Esophagus squamous epithelium (tissue), 5 donors: Measurements from ENCODE around the gene SPTSSA. TPM values are rescaled to one million over a fixed set of nuclear protein-coding genes. Genes with fewer than 3 reads are reported as not detected.

Experiments
- DNase-seq: peaks from one replicate; lab custom pipeline; 2025; lab: John Stamatoyannopoulos, UW
- H3K27ac ChIP-seq, 4 donors: fragments of 200-600 bp; sonication (generic); one replicate each; pipeline ENCODE4 v1.5.1; 2016 to 2019; ENCODE audit warnings: mild to moderate bottlenecking in 1 of 4
- H3K27me3 ChIP-seq, 4 donors: fragments of 200-600 bp; sonication (generic); 1 replicate in 3 of 4; 2 replicates in 1 of 4; pipeline versions ENCODE4 v1.5.1 to v1.6.0; 2017 to 2021; ENCODE audit warnings: antibody characterized with exemption in 1 of 4
- H3K36me3 ChIP-seq, 3 donors: fragments of 200-600 bp; sonication (generic); one replicate each; pipeline ENCODE4 v1.5.1; 2016 to 2019
- H3K4me1 ChIP-seq, 3 donors: fragments of 200-600 bp; sonication (generic); one replicate each; pipeline ENCODE4 v1.5.1; 2017 to 2019
- H3K4me3 ChIP-seq, 4 donors: fragments of 200-600 bp; sonication (generic); 1 replicate in 3 of 4; 2 replicates in 1 of 4; pipeline ENCODE4 v1.5.1; 2016 to 2019; ENCODE audit warnings: mild to moderate bottlenecking in 2 of 4, moderate library complexity in 1 of 4
- H3K9me3 ChIP-seq, 3 donors: fragments of 200-600 bp; sonication (generic); one replicate each; pipeline ENCODE4 v1.5.1; 2016 to 2019
- POLR2A ChIP-seq, 4 donors: fragments of 450-650 bp; IDR thresholded peaks; one replicate each; pipeline ENCODE4 v1.6.1; 2017; ENCODE audit warnings: antibody characterized with exemption in 4 of 4, mild to moderate bottlenecking in 4 of 4, moderate library complexity in 3 of 4
- WGBS, 2 donors: methylation state at CpG; one replicate each; pipeline ENCODE4 v1.1.5; 2018; 5-methylcytosine and 5-hydroxymethylcytosine counted together
- intact Hi-C: fragments of 100-400 bp; cut with DNase I; formaldehyde crosslinking; loops from one replicate; pipeline ENCODE4 v1.15.0; 2022
- total RNA-seq, 4 donors: library from RNA; depleted of rRNA; stranded (reverse); fragments of >200 nt; gene quantifications; one replicate each; pipeline ENCODE4 v1.1.0, GENCODE V29; 2016
- TF ChIP-seq, protein P1 (sequence below), 6 experiments: fragments of 450-650 bp in 4 of 6; fragments of 200-600 bp in 2 of 6; sonication (generic) in 2 of 6; IDR thresholded peaks; one replicate each; pipeline ENCODE4 v1.5.1; 2016 to 2019; ENCODE audit warnings: antibody characterized with exemption in 6 of 6, mild to moderate bottlenecking in 4 of 6, moderate library complexity in 4 of 6
- donor health status: DM: yes; HTN: yes; CAD: no.

Gene SPTSSA
- total RNA-seq, 4 donors from 2014 or later, result 9.4 to 35.0 (median 17.3) TPM

DNA sequence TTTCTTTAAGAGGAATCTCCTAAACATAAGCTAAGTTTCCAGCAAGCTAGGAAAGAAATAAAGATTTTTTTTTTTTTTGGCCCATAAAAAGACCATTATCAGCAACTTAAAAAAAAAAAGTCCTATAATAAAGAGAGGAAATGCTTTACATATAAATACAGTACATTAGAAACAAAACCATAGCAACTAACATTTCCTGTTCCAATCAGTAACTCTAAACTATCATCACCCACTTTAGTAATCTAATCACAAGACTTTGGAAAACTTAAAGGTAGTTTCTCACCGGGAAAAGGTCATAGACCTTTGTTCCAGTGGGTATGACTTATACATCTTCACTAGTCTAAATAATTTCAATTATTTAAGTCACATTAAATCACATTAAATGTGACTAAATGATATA, 11.1 kb downstream of the SPTSSA start:
- H3K4me1 ChIP-seq, result peaks cover 0 to 26% (median 5%) of the 10 kb centered on the region in 3 donors
- H3K27ac ChIP-seq, result no peak overlapping the region
- H3K9me3 ChIP-seq, result no peaks in the 10 kb centered on the region
- H3K4me3 ChIP-seq, result no peak overlapping the region
- peaks cover under 1 to 64% (median 5%) of the 10 kb centered on the region in 3 donors for H3K36me3 ChIP-seq
- intact Hi-C loops, result no loop called here
- H3K27me3 ChIP-seq, result no peaks in the 10 kb centered on the region
- no peak for TF ChIP-seq POLR2A (IDR thresholded peaks at IDR 0.05)
- TF ChIP-seq, protein P1, sequence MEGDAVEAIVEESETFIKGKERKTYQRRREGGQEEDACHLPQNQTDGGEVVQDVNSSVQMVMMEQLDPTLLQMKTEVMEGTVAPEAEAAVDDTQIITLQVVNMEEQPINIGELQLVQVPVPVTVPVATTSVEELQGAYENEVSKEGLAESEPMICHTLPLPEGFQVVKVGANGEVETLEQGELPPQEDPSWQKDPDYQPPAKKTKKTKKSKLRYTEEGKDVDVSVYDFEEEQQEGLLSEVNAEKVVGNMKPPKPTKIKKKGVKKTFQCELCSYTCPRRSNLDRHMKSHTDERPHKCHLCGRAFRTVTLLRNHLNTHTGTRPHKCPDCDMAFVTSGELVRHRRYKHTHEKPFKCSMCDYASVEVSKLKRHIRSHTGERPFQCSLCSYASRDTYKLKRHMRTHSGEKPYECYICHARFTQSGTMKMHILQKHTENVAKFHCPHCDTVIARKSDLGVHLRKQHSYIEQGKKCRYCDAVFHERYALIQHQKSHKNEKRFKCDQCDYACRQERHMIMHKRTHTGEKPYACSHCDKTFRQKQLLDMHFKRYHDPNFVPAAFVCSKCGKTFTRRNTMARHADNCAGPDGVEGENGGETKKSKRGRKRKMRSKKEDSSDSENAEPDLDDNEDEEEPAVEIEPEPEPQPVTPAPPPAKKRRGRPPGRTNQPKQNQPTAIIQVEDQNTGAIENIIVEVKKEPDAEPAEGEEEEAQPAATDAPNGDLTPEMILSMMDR (IDR thresholded peaks at IDR 0.05), result no peak
- 61 to 79% methylated on average over 1 of the region's 1 CpG for WGBS, 2 donors
- no peak for DNase-seq

DNA sequence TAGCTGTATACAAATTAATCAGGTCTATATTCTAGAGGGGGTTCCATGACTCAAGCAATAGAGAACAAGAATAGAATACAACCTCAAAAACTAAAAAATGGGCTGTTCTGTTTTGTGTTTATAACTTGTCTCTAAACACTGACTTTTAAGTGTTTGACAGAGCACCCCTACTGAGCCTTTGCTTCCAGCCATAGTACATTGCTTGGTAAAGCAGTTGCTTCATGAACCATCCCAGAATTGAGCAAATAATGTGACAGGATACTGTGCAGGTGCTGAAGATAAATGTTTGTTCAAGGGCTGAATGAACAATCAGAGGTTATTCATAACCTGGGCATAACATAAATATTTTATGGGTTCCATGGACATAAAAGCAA, 11.5 kb downstream of the SPTSSA start:
- Histone ChIP-seq H3K4me3 (no peak overlapping the region), H3K9me3 (no peaks in the 10 kb centered on the region), H3K4me1 (peaks cover 0 to 26% (median 5%) of the 10 kb centered on the region in 3 donors), H3K27ac (no peak overlapping the region), H3K36me3 (peaks cover 0 to 59% (median 5%) of the 10 kb centered on the region in 3 donors), H3K27me3 (no peaks in the 10 kb centered on the region)
- intact Hi-C loops, result no loop called here
- DNase-seq, result no peak
- no peak for TF ChIP-seq POLR2A (IDR thresholded peaks at IDR 0.05)
- TF ChIP-seq, protein P1 (IDR thresholded peaks at IDR 0.05), result no peak

DNA sequence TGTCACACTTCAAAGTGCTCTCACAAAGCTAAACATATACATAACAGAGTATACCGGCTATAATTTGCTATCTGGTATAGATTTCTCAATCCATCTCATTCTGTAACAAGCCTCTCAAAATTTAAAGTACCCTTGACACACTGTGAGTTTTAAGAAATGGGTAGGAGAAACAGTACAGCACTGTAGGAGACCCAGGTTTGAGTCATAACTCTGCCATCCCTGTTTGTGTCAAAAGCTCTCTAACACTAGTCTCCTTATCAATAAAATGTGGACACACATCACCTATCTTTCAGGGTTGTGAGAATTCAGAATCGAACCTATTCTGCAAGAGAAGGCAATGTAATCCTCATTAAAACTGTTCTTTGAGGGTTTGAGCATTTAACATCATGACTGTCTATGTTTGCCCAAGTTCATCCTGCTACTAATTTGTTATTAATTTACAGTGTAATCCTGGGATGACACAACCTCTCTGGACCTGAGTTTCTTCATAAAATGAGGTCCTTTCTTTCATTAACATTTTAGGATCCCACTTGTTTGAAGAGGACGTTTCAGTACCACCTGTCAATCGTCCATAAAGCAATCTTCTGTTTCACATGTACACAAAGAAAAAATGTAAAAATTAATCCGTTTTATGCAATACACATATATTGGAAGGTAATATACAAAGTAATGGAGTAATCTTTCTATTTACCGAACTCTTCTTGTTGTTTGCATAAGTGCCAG, 12.1 kb downstream of the SPTSSA start:
- Histone ChIP-seq H3K4me1 (peaks cover 0 to 24% (median 5%) of the 10 kb centered on the region in 3 donors), H3K9me3 (no peaks in the 10 kb centered on the region), H3K27me3 (no peaks in the 10 kb centered on the region), H3K36me3 (peaks cover 0 to 54% (median 5%) of the 10 kb centered on the region in 3 donors), H3K27ac (no peak overlapping the region), H3K4me3 (no peak overlapping the region)
- intact Hi-C loops, result no loop called here
- TF ChIP-seq, protein P1 (IDR thresholded peaks at IDR 0.05), result no peak
- no peak for TF ChIP-seq POLR2A (IDR thresholded peaks at IDR 0.05)
- no peak for DNase-seq
- WGBS, 2 donors, result 89% methylated on average over 6 of the region's 6 CpGs

DNA sequence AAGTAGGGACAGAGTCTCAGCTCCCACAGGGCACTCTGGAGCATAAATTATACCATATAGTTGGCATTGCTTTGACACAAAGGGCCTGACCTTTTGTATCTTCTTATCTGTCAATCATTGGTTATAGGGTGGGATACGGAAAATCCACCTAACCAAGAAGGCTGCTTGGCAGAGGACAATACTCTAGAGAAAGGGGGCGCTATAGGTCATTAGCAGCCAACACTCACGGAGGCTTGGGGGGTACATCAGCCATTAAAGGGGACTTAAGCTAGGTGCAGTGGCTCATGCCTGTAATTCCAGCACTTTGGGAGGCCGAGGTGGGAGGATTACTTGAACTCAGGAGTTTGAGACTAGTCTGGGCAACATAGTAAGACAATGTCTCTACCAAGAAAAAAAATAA, 22.9 kb downstream of the SPTSSA start:
- TF ChIP-seq, protein P1 (IDR thresholded peaks at IDR 0.05), result no peak
- no peak for TF ChIP-seq POLR2A (IDR thresholded peaks at IDR 0.05)
- WGBS, 2 donors, result 85 to 93% methylated on average over 3 to 4 of the region's 4 CpGs
- intact Hi-C loops, result no loop called here
- Histone ChIP-seq H3K4me1 (peaks cover 0 to 19% (median 10%) of the 10 kb centered on the region in 3 donors), H3K36me3 (no peaks in the 10 kb centered on the region), H3K9me3 (no peaks in the 10 kb centered on the region), H3K4me3 (no peak overlapping the region), H3K27me3 (no peaks in the 10 kb centered on the region), H3K27ac (no peak overlapping the region)
- DNase-seq, result no peak

DNA sequence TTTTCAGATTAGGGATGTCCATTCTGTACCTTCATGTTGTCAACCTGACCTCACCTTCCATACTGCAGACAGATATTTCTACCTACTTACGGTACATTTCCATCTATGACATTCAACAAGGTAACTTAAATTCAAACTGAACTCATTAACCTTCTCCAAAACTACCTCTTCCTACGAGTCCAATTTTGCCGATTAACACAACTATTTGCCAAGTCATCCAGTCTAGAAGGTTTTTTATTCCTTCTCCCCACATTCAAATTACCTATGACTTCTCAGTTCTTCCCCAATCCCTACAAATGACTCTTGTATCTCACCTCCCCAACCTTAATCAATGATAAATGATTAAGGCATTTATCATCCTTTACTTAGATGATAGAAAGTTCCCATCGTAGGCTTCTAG, 23.6 kb downstream of the SPTSSA start:
- H3K36me3 ChIP-seq, result peaks cover 0 to 4% (median 0%) of the 10 kb centered on the region in 3 donors
- H3K4me3 ChIP-seq, result no peak overlapping the region
- H3K27ac ChIP-seq, result no peak overlapping the region
- H3K27me3 ChIP-seq, result no peaks in the 10 kb centered on the region
- H3K4me1 ChIP-seq, result peaks cover 0 to 19% (median 10%) of the 10 kb centered on the region in 3 donors
- intact Hi-C loops, result no loop called here
- WGBS, 2 donors, result 95 to 96% methylated on average over 4 of the region's 4 CpGs
- no peaks in the 10 kb centered on the region for H3K9me3 ChIP-seq
- TF ChIP-seq, protein P1 (IDR thresholded peaks at IDR 0.05), result no peak
- no peak for TF ChIP-seq POLR2A (IDR thresholded peaks at IDR 0.05)
- no peak for DNase-seq
